Stimulated activated CD4-positive, alpha-beta T cell treated with anti-CD3 and anti-CD28 coated beads, Interleukin-12 subunit alpha, Interleukin-12 subunit beta, amount 100 ng/mL, for 24 hours (primary cell): Measurements from ENCODE around the gene ETNK2.

Experiments used
- DNase-seq, 2 experiments: peaks; one replicate each; pipeline ENCODE4 v3.0.0-alpha.2; 2020; ENCODE audit warnings: low read depth in 2 of 2

ETNK2 gene

DNA sequence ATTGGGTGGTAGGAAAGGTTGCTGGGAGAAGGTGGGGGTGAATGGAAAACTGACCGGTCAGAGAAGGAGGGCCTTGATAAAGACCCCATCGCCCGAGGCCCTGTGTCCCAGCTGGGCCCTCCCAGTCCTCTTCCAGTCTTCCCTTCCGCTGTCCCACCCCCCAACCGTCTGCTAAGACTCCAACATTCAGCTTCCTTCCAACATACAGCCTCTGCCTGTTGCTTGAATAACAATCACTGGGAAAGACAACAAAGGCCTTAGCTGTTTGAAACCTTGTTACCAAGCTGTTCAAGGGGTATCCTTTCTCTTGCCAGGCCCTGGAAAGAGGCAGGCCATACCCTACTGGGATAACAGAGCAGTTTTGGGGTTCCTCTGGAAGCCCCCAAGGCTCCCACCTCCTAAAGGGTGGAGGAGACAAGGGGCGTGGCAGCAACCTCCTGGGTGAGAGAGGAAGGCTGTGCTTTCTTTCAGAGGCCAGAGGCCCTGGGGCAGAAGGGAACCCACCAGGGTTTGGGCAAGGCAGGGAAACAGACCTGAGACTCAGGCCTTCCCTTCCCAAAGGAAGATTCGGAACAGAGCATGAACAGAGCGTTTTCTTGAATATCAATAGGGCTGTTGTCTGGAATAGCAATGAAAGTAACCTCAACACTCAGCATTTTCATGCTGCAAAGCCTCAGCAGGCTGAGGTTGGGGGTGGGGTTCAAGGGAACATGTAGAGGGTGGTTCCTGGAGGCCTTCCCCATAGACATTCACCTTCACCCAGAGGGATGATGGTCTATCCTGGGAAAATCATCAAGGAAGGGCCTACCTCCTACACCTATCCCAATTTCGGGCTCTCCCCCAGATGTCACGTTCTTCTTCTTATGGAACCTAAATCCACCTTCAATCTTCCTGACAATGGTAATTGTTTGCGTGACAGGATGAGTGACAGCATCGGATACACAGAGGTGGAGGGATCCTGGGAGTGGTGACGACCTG lies 4.1 kb downstream of the ETNK2 start:
- no peak for DNase-seq

- no peak for DNase-seq
These were observed 4.9 kb downstream of the ETNK2 start for GRCh38 chr1:204146965-204147364.

- DNase-seq = no peak
These were observed 5.5 kb downstream of the ETNK2 start for GRCh38 chr1:204146309-204146708.

- DNase-seq = no peak
These were observed 6.8 kb downstream of the ETNK2 start for GRCh38 chr1:204145033-204145504.

GRCh38 chr1:204143276-204144041 lies 8.4 kb downstream of the ETNK2 start:
- no peak for DNase-seq

GRCh38 chr1:204142032-204142974 lies 9.5 kb downstream of the ETNK2 start:
- no peak for DNase-seq

DNA sequence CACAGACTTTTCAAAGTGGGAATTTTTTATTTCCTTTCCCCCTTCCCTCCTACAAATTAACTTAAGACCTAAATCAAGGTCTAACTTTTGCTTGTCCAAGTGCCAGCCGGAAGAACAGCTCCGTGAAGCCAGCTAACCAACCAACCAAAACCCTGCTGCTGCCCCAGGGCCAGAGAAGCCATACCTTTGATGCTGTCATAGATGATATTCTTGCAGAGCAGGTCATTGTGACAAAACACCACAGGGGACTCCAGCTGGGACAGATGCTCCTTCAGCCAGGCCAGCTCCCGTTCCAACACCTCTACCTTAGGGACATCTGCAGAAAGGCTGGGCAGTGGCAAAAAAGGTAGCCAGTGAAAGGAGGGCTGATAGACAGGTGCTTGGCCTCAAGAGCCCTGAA lies 10.7 kb downstream of the ETNK2 start:
- DNase-seq = no peak

GRCh38 chr1:204139952-204140351 lies 11.9 kb downstream of the ETNK2 start:
- DNase-seq = no peak

- DNase-seq = no peak
These were observed 12.8 kb downstream of the ETNK2 start for GRCh38 chr1:204139088-204139487.

DNA sequence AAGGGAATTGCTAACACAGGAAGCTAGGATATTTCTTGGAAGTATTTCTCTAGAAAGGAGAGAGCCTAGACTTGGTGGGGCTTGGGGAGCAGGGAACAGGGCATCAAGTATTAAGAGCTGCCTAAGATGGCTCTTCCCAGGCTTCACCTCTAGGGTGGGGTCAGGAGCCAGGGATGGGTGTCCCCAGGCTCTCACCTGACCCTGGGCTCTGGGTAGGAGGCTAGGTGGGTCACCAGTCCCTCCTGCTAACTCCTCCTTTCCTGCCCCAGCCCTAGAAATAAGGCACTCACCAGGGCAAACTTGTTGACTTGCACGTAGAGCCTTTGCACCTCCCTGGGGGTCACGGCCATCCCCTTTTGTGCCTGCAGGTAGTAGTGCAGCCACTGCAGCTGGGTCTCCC lies 15.0 kb downstream of the ETNK2 start:
- no peak for DNase-seq

- DNase-seq = no peak
These were observed 17.7 kb downstream of the ETNK2 start for GRCh38 chr1:204134103-204134502.

GRCh38 chr1:204132718-204133117 lies 19.1 kb downstream of the ETNK2 start:
- DNase-seq = no peak

GRCh38 chr1:204131978-204132377 lies 19.9 kb downstream of the ETNK2 start:
- DNase-seq = no peak

GRCh38 chr1:204130981-204131892 lies 20.6 kb downstream of the ETNK2 start:
- no peak for DNase-seq

- DNase-seq = no peak
These were observed 21.7 kb downstream of the ETNK2 start for GRCh38 chr1:204130178-204130577.

- DNase-seq = peak; percentile 18 to 48
These were observed 22.6 kb downstream of the ETNK2 start for GRCh38 chr1:204128964-204129896.

GRCh38 chr1:204128464-204128963 lies 23.3 kb downstream of the ETNK2 start:
- DNase-seq = no peak

DNA sequence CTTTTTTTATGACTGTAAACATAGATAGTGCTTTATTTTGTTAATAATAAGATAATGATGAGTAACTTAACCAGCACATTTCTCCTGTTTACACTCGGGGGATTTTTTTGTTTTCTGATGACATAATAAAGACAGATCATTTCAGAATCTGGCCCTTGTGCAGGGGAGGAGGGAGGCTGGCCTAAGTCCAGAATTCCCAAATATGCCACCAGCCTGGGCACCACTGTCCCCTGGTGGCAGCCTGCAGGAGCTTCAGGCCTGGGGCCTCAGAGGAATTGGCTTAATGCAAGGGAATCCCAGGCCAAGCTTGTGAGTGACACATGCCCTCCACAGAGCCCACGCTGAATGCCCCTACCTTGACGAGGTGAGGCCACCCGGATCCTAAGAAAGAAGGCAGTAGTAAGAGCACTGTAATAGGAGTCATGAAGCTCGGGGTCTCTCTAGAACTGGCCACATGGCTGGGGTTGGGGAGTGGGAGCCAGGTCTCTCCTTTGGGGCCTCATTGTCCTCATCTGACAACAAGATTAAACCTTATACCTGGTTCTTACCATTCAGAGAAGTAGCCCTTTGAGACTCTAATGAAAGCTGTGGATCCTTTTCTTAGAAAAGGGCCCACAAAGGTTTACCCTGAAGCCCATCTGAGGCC lies 24.1 kb downstream of the ETNK2 start:
- no peak for DNase-seq

DNA sequence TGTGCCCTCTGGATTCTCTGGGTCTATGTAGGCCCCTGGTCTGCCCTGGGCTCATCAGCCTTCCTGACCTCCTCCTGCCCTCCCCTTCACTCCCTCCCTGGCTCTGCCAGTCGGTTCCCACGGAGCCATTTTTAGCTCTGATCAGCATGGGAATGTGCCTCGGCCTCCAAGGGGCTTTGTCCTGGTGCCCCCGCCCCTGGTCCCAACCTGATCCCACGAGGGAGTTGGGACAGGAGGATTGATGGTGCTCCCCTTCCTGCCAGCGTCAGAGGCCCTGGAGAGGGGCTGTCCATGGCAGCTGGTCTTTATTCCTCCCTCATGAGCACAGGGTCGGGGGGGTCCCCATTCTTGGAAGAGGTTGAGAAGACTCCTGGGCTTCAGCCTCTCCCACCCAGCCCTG lies 24.9 kb downstream of the ETNK2 start:
- DNase-seq = no peak
